ENCODE results near the gene P2RY2.
"Not testable (repeated sequence)": the region's sequence is repeated elsewhere in the genome, so short reads cannot be mapped to it uniquely, and the experiment has no call there.

The P2RY2 gene

GRCh38 chr11:73270016-73270854 lies 52.2 kb downstream of the P2RY2 start:
- no peak for DNase-seq

DNA sequence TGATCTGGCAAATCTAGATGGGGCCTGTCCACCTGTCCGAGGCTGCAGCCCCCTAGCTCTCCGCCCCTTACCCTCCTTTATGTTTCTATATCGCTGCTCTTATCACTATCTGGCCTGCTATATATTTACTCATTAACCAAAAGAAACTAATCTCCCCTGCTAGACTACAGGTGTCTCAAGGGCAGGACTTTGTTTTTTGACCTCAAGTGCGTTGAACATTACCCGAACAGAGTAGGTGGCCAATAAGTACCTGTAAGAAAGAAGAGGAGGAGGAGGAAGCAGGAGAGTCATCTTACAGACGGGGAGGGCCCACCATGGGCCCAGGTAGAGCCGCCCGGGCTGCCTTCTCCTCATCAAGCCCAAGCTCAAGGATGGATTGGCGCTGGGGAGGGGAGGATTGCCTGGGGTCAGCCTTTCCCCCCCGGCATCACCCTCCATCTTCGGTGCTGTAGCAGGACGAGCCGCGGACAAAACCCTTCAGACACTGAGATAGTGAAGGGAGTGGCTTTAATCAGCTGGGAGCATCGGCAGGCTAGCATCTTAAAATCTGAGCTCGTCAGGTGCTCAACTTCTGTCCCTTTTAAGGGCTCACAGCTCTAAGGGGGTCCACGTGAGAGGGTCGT lies 52.9 kb downstream of the P2RY2 start:
- no peak for DNase-seq

DNA sequence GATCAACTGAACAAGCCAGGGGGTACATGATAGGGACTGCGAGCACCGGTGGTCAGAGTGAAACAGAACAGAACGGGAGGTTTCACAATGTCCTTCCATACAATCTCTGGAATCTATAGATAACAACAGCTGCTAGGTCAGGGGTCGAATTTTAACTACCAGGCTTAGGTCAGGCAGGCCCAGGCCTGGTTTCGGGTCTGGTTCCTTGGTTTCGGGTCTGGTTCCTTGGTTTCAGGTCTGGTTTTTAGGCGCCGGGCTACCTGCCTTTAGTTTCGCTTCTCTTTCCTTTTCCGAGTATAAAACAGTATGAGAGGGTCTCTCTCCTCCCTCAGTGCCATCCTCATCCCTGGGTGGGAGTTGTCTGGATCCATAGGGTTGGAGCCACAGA lies 53.4 kb downstream of the P2RY2 start:
- not testable (repeated sequence) for DNase-seq

DNA sequence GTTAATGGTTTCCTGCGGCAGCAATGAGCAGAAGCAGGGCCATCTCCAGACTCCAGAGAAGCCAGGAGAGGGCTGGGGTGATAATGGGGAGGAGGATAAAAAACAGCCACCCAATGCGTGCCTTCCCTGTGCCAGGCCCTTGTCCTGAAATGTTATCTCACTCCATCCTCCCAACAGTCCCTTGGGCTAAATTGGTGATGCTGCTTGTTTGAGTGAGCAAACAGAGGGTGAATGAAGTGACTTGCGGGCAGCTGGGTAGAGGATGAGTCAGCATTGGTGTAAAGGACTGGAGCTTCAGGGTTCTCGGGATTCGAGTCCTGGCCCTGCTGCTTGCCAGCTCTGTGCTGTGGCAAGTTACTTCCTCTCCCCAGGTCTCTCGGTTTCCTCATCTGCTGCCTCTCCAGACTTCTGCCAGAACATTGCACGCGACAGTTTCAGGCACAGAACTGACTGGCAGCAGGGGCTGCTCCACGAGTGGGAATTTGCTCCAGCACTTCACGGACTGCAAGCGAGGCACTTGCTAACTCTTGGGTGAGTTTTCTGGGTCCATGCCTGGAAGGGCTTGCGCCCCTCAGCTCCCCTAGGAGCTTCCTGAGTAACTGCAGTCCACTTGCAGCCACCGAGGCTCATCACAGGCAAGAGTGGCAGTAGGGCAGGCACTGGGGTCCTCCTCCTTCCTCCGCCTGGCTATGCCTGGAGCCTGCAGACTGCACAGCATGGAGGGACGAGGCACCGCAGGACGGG lies 54.0 kb downstream of the P2RY2 start, which contains the start of gene P2RY6:
Gene P2RY6, plus strand, starts transcription at position 403 of the 744 bp plus-strand sequence. CDS start 24,181 bp downstream, outside the sequence.
- no peak for DNase-seq

DNA sequence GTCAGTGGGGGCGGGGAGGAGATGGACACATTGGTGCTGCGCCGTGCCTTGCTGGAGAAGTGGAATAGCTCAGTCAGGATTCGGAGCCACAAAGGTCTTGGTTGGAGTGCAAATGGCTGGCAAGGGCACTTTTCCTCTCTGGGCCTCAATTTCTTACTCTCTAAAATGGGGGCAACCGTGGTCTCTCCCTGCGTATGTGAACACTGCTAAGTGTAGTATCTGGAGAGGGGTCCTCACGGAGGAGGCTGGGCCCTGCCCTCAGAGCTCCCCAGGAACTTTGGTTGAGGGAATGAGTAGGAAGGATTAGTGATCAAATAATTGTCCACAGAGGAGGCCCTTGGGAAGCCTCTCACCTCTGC lies 54.6 kb downstream of the P2RY2 start:
- DNase-seq = no peak

- DNase-seq = no peak
Measured at GRCh38 chr11:73273222-73273895, 55.3 kb downstream of the P2RY2 start.

GRCh38 chr11:73274191-73274590 lies 56.1 kb downstream of the P2RY2 start:
- not testable (repeated sequence) for DNase-seq

GRCh38 chr11:73274722-73275380 lies 56.8 kb downstream of the P2RY2 start:
- DNase-seq = no peak

- no peak for DNase-seq
Measured at GRCh38 chr11:73275381-73275750, 57.3 kb downstream of the P2RY2 start.

DNA sequence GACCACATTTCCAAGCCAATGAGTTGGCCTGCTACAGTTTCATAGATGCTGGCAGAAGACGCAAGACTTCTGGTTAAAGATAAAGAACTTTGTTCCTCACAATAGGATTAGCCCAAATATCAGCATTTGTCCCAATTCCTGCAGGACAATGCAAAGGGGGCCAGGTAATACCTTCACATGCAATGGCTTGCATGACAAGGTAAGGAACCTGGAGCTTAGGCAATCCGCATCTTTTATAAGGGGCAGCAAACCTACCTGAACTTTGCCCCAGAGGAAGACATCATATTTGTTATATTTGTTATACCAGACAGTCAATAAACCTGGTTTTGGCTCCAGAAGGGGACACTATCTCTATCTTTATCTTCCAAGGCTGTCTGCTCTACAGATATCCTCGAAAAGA lies 59.4 kb downstream of the P2RY2 start:
- no peak for DNase-seq

GRCh38 chr11:73280626-73281025 lies 62.5 kb downstream of the P2RY2 start:
- DNase-seq = no peak

- no peak for DNase-seq
Measured at GRCh38 chr11:73281201-73281741, 63.2 kb downstream of the P2RY2 start.

- no peak for DNase-seq
Measured at GRCh38 chr11:73281796-73282660, 63.9 kb downstream of the P2RY2 start.

- no peak for DNase-seq
Measured at GRCh38 chr11:73283276-73284000, 65.4 kb downstream of the P2RY2 start.

DNA sequence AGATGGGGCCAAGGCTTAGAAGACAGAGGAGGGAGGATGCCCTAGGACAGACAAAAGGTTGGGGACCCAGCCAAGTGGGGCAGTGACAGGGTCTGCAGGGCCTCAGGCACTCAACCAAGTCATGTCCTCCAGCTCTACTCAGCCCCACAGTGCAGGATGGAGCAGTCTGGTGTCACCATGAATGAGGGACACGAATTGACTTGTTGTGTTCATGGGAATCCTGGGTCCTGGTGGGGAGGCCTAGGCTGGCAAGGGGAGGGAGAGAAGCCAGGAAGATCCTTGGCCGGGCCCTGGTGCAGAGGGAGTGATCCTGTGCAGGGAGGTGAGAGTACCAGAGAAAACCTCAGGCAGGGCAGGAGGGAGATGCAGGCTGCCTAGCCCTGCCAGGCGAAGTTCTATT lies 66.0 kb downstream of the P2RY2 start:
- no peak for DNase-seq

DNA sequence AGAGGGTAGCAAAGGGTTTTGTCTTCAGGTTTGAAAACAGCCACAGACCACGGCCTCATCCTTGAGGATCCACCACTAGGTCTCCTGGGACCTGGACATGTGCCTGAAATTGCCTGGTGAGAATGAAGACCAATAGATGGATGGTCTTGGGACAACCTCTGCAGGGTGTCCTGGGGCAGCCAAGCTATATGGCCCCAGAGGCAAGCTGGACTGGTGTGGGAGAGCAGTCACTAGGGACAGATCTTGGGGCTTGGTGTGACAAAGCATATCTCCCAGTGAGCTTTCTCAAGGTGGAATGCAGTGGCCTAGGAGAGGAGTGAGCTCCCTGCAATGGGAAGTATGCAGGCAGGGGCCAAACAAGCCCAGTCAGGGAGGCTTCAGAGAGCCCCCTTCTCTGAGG lies 67.6 kb downstream of the P2RY2 start:
- DNase-seq = no peak

Data from CD4-positive, alpha-beta T cell treated with Interleukin-6 for 4 hours (primary cell).